Parathyroid adenoma (tissue), 2 donors: ENCODE measurements around the gene GJC2.

Source experiments
- H2AFZ ChIP-seq: fragments of 300-600 bp; sonication (generic); one replicate; pipeline ENCODE4 v1.7.0; 2017; ENCODE audit warnings: antibody characterized with exemption, mild to moderate bottlenecking
- H3K27ac ChIP-seq: fragments of 300-600 bp; sonication (generic); one replicate; pipeline ENCODE4 v1.7.0; 2017
- H3K27me3 ChIP-seq: fragments of 300-600 bp; sonication (generic); one replicate; pipeline ENCODE4 v1.7.0; 2017; ENCODE audit warnings: low read length; ENCODE audit not compliant: control insufficient read depth, insufficient read depth
- H3K36me3 ChIP-seq: fragments of 300-600 bp; sonication (generic); one replicate; pipeline ENCODE4 v1.7.0; 2017; ENCODE audit warnings: low read length; ENCODE audit not compliant: control insufficient read depth, insufficient read depth
- H3K4me1 ChIP-seq: fragments of 300-600 bp; sonication (generic); one replicate; pipeline ENCODE4 v1.7.0; 2017; ENCODE audit warnings: control low read depth
- H3K4me2 ChIP-seq: fragments of 300-600 bp; sonication (generic); one replicate; pipeline ENCODE4 v1.7.0; 2017; ENCODE audit warnings: low read length
- H3K4me3 ChIP-seq: fragments of 300-600 bp; sonication (generic); one replicate; pipeline ENCODE4 v1.7.0; 2017; ENCODE audit warnings: low read depth, low read length
- H3K79me2 ChIP-seq: fragments of 300-600 bp; sonication (generic); one replicate; pipeline ENCODE4 v1.7.0; 2017; ENCODE audit warnings: control low read depth
- H3K9ac ChIP-seq: fragments of 300-600 bp; sonication (generic); one replicate; pipeline ENCODE4 v1.7.0; 2017; ENCODE audit warnings: mild to moderate bottlenecking
- H3K9me3 ChIP-seq: fragments of 300-600 bp; sonication (generic); one replicate; pipeline ENCODE4 v1.7.0; 2017; ENCODE audit warnings: low read length; ENCODE audit not compliant: control insufficient read depth
- TF ChIP-seq, protein P1 (sequence below): fragments of 300-600 bp; sonication (generic); IDR thresholded peaks from one replicate; pipeline ENCODE4 v1.7.0; 2017; ENCODE audit warnings: antibody characterized with exemption, mild to moderate bottlenecking
- donor health status: primary hyperparathyroidism.

The GJC2 gene

DNA sequence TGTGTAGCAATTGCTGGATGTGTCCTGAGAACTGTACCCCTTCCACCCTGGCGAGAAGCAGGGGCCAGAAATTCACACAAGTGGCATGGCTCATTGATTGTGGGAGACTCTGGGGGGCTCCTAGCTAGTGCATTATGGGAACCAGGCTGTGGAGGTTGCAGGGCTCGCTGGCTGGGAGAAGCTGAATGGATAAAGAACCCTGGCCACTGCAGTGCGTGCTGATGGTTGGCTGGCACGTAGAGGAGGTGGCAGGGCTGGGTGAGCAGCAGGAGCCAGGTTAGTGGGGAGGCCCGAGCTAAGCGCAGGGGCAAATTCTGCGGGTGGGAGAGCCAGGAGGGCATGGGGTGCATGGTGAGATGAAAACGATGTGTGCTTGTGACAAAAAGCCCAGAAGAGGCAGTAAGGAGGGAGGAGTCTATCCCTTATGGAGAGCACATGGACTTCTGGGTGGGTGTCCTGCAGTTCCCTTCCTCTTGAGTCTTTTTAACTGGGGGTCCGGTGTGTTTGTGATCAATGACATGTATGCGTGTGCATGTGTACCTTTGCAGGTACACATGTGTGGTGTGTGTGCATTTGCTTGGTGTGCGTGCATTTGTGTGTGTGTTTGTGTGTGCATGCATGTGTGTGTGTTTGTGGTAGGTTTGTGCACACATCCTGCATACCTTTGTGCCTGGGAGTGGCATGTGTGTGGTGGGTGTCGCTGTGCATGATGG, 6.1 kb upstream of the GJC2 start:
- Histone ChIP-seq H3K27ac (no peak overlapping the region), H2AFZ (no peak overlapping the region), H3K4me1 (peaks cover 4% of the 10 kb centered on the region), H3K4me2 (no peak overlapping the region), H3K4me3 (no peak overlapping the region), H3K9me3 (no peaks in the 10 kb centered on the region), H3K27me3 (no peaks in the 10 kb centered on the region), H3K9ac (no peak overlapping the region), H3K36me3 (no peaks in the 10 kb centered on the region), H3K79me2 (peaks cover 45% of the 10 kb centered on the region)
- TF ChIP-seq, protein P1, sequence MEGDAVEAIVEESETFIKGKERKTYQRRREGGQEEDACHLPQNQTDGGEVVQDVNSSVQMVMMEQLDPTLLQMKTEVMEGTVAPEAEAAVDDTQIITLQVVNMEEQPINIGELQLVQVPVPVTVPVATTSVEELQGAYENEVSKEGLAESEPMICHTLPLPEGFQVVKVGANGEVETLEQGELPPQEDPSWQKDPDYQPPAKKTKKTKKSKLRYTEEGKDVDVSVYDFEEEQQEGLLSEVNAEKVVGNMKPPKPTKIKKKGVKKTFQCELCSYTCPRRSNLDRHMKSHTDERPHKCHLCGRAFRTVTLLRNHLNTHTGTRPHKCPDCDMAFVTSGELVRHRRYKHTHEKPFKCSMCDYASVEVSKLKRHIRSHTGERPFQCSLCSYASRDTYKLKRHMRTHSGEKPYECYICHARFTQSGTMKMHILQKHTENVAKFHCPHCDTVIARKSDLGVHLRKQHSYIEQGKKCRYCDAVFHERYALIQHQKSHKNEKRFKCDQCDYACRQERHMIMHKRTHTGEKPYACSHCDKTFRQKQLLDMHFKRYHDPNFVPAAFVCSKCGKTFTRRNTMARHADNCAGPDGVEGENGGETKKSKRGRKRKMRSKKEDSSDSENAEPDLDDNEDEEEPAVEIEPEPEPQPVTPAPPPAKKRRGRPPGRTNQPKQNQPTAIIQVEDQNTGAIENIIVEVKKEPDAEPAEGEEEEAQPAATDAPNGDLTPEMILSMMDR: no peak

DNA sequence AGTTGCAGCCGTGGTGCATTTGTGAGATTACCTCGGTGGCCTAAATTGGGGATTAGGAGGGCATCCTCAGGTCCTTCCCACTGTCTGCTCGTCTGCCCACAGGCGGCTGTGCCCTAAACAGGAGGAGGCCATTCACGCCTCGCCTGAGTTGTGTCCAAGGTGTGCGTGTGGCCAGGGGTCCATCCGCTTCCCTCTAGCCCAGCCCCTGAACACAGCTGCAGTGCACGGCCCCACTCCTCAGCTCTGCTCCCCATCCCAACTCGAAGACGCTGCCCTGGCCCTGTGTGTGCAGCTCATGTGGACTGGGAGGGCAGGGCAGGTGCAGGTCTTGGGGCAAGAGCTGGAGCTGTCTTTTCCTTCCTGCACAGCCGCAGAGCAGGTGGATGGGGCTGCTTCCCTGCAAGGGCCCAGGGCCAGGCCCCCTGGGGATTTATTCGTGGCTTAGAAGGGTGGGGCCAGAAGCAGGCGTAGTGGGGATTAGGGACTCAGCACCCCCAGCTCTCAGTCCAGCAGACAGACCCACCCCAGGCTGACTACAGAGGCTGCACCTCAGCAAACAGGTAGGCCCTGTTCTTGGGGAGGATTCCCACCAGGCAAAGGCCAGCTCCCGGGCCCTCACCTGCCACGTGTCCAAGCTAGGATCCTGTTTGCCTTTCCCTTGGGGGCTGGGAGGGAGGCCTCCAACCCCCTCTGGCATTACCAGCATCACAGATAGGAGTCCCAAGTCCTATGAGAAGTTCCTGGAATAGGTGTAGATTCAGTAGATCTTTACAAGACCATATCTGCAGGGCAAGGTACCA, 5.3 kb upstream of the GJC2 start:
- Histone ChIP-seq H3K4me1 (peaks cover 4% of the 10 kb centered on the region), H3K9me3 (no peaks in the 10 kb centered on the region), H3K27ac (no peak overlapping the region), H3K4me3 (no peak overlapping the region), H2AFZ (no peak overlapping the region), H3K36me3 (no peaks in the 10 kb centered on the region), H3K4me2 (no peak overlapping the region), H3K79me2 (peaks cover 45% of the 10 kb centered on the region), H3K9ac (no peak overlapping the region), H3K27me3 (no peaks in the 10 kb centered on the region)
- TF ChIP-seq, protein P1: no peak

DNA sequence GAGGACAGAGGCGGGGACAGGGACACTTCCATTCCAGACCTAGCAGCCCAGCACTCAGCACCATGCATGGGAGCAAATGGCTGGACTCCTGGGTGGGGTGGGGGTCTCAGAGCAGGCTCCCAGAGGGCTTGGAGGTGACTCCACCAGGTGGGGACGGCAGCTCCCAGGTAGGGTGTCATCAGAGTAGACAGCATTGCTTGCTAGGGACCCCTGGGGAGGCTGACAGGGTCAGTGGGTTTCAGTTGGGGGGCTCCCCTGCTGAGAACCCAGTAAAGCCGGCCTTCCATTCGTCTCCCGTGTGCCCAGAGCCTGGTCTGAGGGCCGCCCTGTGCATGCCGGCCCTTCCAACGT, 4.8 kb upstream of the GJC2 start:
- Histone ChIP-seq H3K4me1 (peaks cover 4% of the 10 kb centered on the region), H3K27ac (no peak overlapping the region)
- TF ChIP-seq, protein P1: no peak

DNA sequence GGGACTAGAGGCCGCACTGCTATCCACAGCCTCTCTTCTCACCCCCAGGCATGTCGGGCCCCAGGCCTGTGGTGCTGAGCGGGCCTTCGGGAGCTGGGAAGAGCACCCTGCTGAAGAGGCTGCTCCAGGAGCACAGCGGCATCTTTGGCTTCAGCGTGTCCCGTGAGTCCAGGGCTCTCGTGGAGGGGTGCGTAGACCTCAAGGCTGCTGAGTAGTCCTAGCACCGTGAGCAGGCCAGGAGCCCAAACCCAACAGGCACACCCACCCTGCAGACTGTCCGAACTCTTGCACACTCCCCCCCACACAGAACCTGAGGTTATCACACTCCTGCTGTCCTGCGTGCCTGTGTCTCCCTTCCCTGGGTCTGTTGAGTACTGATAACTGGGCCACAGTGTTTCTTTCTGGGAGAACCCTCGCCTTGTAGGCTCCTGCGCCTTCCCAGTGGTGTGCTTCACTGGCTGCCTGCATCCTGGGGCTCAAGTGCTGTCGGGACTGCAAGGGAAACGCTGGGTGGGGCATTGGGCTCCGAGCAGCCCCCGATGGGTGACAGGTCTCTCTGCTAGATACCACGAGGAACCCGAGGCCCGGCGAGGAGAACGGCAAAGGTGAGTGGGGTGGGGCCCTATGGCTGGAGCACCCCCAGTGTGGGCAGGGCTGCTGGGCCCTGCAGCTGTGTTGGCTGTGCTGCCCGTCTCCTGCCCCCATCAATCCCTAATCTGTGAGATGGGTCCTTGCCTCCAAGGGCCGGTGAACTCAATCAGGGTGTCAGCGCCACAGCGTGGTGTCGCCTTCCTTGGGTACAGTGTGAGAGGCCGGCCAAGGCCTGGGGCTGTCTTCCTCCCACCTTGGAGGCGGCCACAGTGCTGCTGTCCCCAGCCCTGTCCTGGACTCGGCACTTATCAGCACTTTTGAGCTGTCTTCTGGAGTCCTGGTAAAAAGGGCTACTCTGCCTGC, 4.0 kb upstream of the GJC2 start:
- H3K4me3 ChIP-seq: no peak overlapping the region
- H3K4me1 ChIP-seq: peaks cover 4% of the 10 kb centered on the region
- peaks cover 50% of the 10 kb centered on the region for H3K79me2 ChIP-seq
- H2AFZ ChIP-seq: no peak overlapping the region
- H3K9me3 ChIP-seq: no peaks in the 10 kb centered on the region
- TF ChIP-seq, protein P1: no peak
- H3K27ac ChIP-seq: no peak overlapping the region
- H3K27me3 ChIP-seq: no peaks in the 10 kb centered on the region
- H3K4me2 ChIP-seq: no peak overlapping the region
- no peaks in the 10 kb centered on the region for H3K36me3 ChIP-seq
- no peak overlapping the region for H3K9ac ChIP-seq

More for the DNA sequence above, 4.8 kb upstream of the GJC2 start:
- Histone ChIP-seq H3K36me3 (no peaks in the 10 kb centered on the region), H3K79me2 (peaks cover 47% of the 10 kb centered on the region), H2AFZ (no peak overlapping the region), H3K9ac (no peak overlapping the region), H3K27me3 (no peaks in the 10 kb centered on the region), H3K4me2 (no peak overlapping the region), H3K9me3 (no peaks in the 10 kb centered on the region), H3K4me3 (no peak overlapping the region)
